ENCODE measurements around the gene NRL. TPM values are rescaled to one million over a fixed set of nuclear protein-coding genes. Genes with fewer than 3 reads are reported as not detected.

NRL gene
- total RNA-seq, 2 donors from 2014 or later: 2.5 to 5.0 TPM

DNA sequence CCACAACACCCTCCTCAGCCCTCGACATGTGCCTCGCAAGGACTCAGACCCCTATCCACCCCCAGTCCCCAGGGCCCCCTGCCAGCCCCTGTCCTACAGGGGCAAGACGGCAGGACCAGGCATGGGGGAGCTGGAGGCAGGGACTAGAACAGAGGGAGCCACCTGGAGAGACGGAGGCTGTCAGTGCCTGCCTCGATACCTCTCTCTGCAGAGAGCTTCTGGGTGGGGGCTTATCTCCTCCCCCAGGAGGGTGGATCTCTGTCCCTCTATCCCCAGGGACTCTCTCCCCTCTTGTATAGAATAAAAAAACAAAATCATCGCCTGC lies 45.4 kb downstream of the NRL start:
- TF ChIP-seq CTCF (IDR thresholded peaks at IDR 0.05): no peak
- Histone ChIP-seq H3K4me3 (no peak overlapping the region), H3K27me3 (no peaks in the 10 kb centered on the region), H3K36me3 (no peaks in the 10 kb centered on the region), H3K9me3 (no peaks in the 10 kb centered on the region), H3K27ac (no peak overlapping the region), H3K4me1 (peaks cover 0 to 11% of the 10 kb centered on the region in 2 donors)
- no peak for DNase-seq (ENCODE audit: low spot score)

DNA sequence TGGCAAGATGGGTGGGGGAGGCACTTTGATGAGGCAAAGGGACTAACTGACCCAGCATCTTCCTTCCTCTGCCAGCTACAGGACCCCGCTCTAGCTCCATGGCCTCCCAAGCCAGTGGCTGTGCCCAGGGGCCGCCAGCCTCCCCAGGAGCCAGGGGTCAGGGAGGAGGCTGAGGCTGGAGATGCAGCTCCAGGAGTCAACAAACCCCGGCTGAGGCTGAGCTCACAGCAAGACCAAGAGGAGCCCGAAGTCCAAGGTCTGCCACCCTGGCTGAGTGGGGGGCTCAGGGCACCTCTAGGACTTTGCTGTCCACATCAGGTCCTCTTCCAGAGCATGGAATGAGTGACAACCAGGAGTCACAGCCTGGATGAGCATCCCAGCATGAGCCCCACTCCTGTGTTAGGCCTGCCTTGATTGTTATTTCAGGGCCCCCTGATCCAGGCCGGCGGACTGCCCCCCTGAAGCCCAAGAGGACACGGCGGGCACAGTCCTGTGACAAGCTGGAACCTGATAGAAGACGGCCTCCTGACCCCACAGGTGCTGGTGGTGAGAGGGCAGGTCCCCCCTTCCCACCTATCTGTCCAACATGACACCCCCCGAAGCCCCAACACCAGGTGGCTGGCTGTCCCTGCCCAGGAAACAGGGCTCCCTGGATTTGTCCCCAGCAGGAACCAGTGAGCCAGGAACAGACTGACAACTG lies 45.9 kb downstream of the NRL start:
- TF ChIP-seq CTCF (IDR thresholded peaks at IDR 0.05): no peak
- Histone ChIP-seq H3K4me1 (peaks cover 0 to 11% of the 10 kb centered on the region in 2 donors), H3K27me3 (no peaks in the 10 kb centered on the region), H3K4me3 (no peak overlapping the region), H3K9me3 (no peaks in the 10 kb centered on the region), H3K36me3 (no peaks in the 10 kb centered on the region), H3K27ac (no peak overlapping the region)
- no peak for DNase-seq (ENCODE audit: low spot score)

DNA sequence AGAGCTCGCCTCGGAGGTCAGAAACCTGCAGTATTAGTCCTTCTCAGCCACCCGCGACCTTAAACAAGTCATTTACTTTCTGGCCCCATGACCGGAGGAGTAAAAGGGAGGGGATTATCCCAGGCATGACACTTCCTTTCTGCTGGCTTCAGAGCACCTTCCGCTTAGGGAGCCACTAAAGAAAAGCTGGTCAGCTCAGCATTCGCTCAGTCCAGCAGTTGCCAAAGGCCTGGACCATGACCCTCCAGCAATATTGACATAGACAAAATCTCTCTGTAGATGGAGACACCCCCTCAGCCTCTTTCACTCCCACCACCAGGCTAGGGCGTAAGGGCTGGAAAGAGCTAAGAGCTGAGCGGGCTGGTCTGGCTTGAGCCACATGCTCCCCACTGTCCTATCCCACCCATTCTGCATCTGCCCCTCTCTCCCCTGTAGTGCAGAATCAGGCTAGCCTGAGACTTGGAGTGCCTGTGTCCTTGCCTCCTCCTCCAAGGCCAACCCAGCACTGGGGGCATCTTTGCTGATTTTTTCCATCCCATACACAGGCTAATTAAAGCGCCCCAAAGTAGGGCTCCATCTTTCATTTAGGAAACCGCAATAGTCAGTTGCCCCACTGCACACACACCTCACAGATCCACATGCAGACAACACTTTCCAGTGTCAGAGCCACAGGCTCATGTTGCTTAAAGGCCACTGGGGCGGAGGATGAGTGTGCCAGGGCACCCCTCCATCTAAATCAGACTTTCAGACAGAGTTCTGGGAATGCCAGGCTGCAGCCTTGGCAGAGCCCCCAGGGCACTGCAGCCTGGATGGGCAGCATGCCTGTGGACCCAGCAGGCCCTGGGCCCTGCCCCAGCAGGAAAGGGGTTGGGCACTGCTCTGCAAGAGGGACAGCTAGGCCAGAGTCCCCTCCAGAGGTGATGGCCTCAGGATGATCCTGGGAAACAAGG lies 47.3 kb downstream of the NRL start:
- TF ChIP-seq CTCF (IDR thresholded peaks at IDR 0.05): no peak
- no peaks in the 10 kb centered on the region for H3K36me3 ChIP-seq

DNA sequence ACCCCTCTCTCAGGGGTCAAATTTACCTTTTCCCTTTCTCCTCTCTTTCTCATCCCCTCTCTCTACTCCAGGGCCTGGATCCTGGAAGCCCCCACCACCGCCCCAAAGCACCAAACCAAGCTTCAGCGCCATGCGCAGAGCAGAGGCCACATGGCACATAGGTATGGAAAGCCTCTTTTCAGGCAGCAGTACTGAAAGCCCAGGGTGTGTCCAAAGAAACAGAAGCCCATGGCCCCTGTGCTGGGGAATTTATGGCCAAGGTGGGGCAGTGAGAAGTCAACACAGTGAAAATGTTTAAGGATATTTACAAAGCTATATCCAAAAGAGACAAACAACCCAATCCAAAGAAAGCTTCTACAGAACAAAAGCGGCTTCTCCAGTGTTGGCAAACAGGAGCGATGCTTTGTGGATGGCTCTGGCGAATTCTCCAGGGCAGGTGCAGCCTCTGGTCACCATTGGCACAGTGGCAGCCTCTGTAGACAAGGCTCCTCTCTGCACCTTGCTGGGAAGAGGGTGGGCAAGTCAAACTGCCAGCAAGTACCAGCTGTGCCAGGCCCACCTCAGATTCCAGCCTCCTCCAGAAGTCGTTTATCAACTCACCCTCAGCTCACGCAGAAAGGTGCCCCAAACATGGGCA lies 48.1 kb downstream of the NRL start:
- H3K4me1 ChIP-seq: peaks cover 0 to 5% of the 10 kb centered on the region in 2 donors
- H3K27me3 ChIP-seq: no peaks in the 10 kb centered on the region
- TF ChIP-seq CTCF (IDR thresholded peaks at IDR 0.05): no peak
- no peak for DNase-seq (ENCODE audit: low spot score)
- no peaks in the 10 kb centered on the region for H3K9me3 ChIP-seq
- no peak overlapping the region for H3K4me3 ChIP-seq
- no peaks in the 10 kb centered on the region for H3K36me3 ChIP-seq
- no peak overlapping the region for H3K27ac ChIP-seq

More for the DNA sequence above, 47.3 kb downstream of the NRL start:
- H3K27me3 ChIP-seq: no peaks in the 10 kb centered on the region
- no peak for DNase-seq (ENCODE audit: low spot score)
- peaks cover 0 to 11% of the 10 kb centered on the region in 2 donors for H3K4me1 ChIP-seq
- H3K4me3 ChIP-seq: no peak overlapping the region
- no peaks in the 10 kb centered on the region for H3K9me3 ChIP-seq
- H3K27ac ChIP-seq: no peak overlapping the region

GRCh38 chr14:24065408-24065807 lies 49.3 kb downstream of the NRL start:
- H3K4me3 ChIP-seq: no peak overlapping the region
- H3K27ac ChIP-seq: no peak overlapping the region
- H3K9me3 ChIP-seq: no peaks in the 10 kb centered on the region
- no peak for DNase-seq (ENCODE audit: low spot score)
- no peaks in the 10 kb centered on the region for H3K4me1 ChIP-seq
- H3K36me3 ChIP-seq: no peaks in the 10 kb centered on the region
- H3K27me3 ChIP-seq: no peaks in the 10 kb centered on the region
- TF ChIP-seq CTCF (IDR thresholded peaks at IDR 0.05): no peak
